Measurements from ENCODE around the gene NCKAP5. TPM values are rescaled to one million over a fixed set of nuclear protein-coding genes. Genes with fewer than 3 reads are reported as not detected.

Gene NCKAP5
- total RNA-seq, 1 donor from 2014 or later = 0.46 TPM

DNA sequence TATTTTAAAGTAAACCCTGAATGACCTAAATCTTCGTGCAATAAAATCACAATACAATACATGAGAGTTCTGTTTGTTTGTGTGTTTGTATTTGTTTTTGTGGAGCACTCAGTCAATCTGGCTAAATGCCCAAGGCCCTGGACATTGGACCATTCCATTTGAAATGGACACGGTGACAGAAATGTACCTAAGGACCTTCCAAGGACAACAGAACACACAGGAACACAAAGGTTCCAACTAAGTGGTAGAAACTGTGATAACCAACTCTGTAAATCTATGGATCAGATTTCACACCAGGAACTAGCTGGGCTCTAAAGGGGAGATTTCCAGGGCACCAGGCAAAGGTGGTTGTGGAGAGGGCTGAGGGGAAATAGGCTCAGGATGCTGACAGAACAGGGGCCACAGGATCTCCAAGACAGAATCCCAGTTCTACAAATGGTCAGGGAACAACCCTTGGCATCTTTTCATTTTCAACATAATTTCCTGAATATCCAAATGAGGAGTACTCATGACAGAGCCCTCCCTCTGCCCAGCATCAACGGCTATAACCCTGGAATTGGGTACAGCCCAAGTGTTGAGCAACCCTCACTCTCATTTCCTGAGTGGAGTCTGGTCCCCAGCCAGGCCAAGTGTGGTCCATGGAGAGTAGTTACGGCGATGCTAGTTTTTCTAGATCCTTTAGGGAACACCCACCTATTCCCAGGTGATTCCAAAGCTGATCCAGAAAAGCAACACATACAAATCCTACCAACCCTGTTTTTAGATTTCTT, 78.4 kb downstream of the NCKAP5 start:
- Mint-ChIP-seq H3K9me3 (ENCODE audit: unreplicated experiment) (no peaks in the 10 kb centered on the region), H3K27me3 (ENCODE audit: unreplicated experiment) (peaks cover 7% of the 10 kb centered on the region), H3K36me3 (ENCODE audit: unreplicated experiment) (no peaks in the 10 kb centered on the region), H3K27ac (ENCODE audit: unreplicated experiment) (no peak overlapping the region), H3K4me1 (ENCODE audit: unreplicated experiment) (peaks cover 4% of the 10 kb centered on the region), H3K4me3 (ENCODE audit: unreplicated experiment) (no peak overlapping the region)
- no peak for DNase-seq (ENCODE audit: extremely low spot score, unreplicated experiment)
- no peak for TF ChIP-seq CTCF (IDR thresholded peaks at IDR 0.05)

DNA sequence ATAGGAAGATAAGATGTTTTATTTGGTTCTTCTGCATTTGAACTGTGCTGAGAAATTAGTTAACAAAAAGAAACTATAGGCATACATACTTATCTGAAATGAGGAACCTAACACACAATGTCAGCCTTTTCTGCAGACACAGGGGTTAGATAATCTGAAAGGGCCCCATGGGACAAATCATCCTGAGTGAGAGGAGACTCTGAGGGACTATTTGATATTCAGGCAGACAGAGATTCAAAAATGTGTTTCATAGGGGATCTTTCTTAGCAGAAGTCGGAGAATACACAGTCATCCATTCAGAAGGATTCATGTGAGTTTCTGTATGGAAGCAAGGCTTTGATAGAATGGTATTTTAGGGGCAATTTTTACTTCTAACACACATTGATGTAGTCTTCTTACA, 79.1 kb downstream of the NCKAP5 start:
- no peaks in the 10 kb centered on the region for H3K9me3 Mint-ChIP-seq (ENCODE audit: unreplicated experiment)
- no peak for TF ChIP-seq CTCF (IDR thresholded peaks at IDR 0.05)

GRCh38 chr2:133486771-133487191, 81.5 kb downstream of the NCKAP5 start:
- no peak for DNase-seq (ENCODE audit: extremely low spot score, unreplicated experiment)
- no peaks in the 10 kb centered on the region for H3K9me3 Mint-ChIP-seq (ENCODE audit: unreplicated experiment)
- peaks cover 4% of the 10 kb centered on the region for H3K4me1 Mint-ChIP-seq (ENCODE audit: unreplicated experiment)
- no peak for TF ChIP-seq CTCF (IDR thresholded peaks at IDR 0.05)
- H3K27me3 Mint-ChIP-seq (ENCODE audit: unreplicated experiment) = peaks cover 7% of the 10 kb centered on the region
- H3K4me3 Mint-ChIP-seq (ENCODE audit: unreplicated experiment) = no peak overlapping the region
- no peak overlapping the region for H3K27ac Mint-ChIP-seq (ENCODE audit: unreplicated experiment)
- H3K36me3 Mint-ChIP-seq (ENCODE audit: unreplicated experiment) = no peaks in the 10 kb centered on the region

More for the DNA sequence above, 79.1 kb downstream of the NCKAP5 start:
- H3K4me1 Mint-ChIP-seq (ENCODE audit: unreplicated experiment) = peaks cover 4% of the 10 kb centered on the region
- H3K4me3 Mint-ChIP-seq (ENCODE audit: unreplicated experiment) = no peak overlapping the region
- DNase-seq (ENCODE audit: extremely low spot score, unreplicated experiment) = no peak
- no peaks in the 10 kb centered on the region for H3K36me3 Mint-ChIP-seq (ENCODE audit: unreplicated experiment)
- H3K27me3 Mint-ChIP-seq (ENCODE audit: unreplicated experiment) = peaks cover 7% of the 10 kb centered on the region
- H3K27ac Mint-ChIP-seq (ENCODE audit: unreplicated experiment) = no peak overlapping the region

DNA sequence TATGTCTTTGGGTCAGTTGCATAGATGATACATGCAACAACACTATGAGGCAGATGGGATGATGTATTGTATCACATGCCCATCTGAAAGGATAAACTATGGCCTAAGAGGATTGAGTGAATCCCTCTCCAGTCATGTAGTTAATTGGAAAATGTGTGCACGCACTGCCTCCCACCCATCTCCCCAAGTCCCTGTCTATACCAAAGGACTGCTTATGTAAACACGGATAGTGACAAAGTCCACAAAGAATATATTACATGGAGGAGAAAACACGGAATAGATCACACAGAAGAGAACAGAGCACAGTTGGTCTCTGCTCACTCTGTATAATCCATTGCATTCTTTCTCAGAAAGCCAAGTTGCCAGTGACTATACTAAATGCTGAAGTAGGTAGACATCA, 82.4 kb downstream of the NCKAP5 start:
- H3K9me3 Mint-ChIP-seq (ENCODE audit: unreplicated experiment) = no peaks in the 10 kb centered on the region
- peaks cover 4% of the 10 kb centered on the region for H3K4me1 Mint-ChIP-seq (ENCODE audit: unreplicated experiment)

More for the DNA sequence above, 82.4 kb downstream of the NCKAP5 start:
- Mint-ChIP-seq H3K27me3 (ENCODE audit: unreplicated experiment) (peaks cover 4% of the 10 kb centered on the region), H3K27ac (ENCODE audit: unreplicated experiment) (no peak overlapping the region), H3K4me3 (ENCODE audit: unreplicated experiment) (no peak overlapping the region), H3K36me3 (ENCODE audit: unreplicated experiment) (no peaks in the 10 kb centered on the region)
- DNase-seq (ENCODE audit: extremely low spot score, unreplicated experiment) = no peak
- TF ChIP-seq CTCF (IDR thresholded peaks at IDR 0.05) = no peak

Measured in osteocyte (in vitro differentiated cells).